Measurements from ENCODE around the gene DSTN.
"Not testable (repeated sequence)": the region's sequence is repeated elsewhere in the genome, so short reads cannot be mapped to it uniquely, and the experiment has no call there.

DSTN gene

DNA sequence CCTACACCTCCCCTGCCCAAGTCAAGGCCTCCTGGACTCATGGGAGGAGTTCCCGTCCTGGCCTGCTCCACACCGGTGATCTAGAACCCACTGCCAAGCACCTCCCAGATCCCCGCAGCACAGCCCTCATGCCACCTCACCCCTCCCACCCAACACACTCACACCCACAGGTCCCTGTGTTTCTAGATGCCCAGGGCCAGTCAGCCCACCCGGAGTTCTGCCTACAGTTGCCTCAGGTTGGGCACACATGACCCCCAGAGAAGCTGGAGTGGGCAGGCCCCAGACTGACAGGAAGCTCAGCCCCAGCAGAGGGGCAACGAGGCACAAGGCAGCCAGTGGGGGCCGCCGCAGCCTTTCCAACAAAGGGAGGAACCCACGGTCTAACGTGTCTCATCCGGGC is 82.5 kb downstream of the DSTN start:
- DNase-seq: no peak

DNA sequence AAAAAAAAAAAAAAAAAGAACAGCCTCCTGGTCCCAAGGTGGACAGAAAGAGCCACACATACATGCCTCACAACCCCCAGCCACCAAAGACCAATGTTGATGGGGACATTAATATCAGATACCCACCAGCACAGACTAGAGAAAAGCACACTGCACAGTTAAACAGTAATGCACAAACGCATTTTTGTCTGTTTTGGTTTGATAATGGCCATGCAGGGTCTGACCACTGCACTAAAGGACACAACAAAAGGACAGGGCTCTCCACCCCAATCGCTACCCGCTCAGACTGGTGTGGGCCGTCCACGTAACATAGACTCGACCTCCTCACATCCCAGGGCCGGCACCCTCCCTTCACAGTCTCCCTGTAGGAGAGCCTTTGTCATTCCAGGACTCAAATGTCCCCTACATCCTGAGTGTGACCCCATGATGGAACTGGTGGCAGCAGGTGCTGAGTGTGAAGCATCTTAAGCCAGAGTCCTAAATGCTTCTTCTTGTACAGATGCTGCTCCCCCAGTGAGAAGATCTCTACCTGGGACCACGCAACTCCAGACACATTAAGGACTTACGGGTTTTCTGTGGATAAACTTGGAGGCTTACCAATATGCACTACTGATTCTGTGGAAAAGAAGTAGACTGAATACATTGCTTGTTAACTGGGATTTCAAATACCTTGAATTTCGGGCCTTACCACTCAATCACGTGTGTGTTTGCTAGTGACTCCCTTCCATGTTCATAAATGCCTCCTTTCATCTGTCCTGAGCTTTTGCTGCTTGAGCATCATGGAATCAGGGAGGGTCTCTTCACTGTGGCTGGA is 84.2 kb downstream of the DSTN start:
- DNase-seq: no peak

DNA sequence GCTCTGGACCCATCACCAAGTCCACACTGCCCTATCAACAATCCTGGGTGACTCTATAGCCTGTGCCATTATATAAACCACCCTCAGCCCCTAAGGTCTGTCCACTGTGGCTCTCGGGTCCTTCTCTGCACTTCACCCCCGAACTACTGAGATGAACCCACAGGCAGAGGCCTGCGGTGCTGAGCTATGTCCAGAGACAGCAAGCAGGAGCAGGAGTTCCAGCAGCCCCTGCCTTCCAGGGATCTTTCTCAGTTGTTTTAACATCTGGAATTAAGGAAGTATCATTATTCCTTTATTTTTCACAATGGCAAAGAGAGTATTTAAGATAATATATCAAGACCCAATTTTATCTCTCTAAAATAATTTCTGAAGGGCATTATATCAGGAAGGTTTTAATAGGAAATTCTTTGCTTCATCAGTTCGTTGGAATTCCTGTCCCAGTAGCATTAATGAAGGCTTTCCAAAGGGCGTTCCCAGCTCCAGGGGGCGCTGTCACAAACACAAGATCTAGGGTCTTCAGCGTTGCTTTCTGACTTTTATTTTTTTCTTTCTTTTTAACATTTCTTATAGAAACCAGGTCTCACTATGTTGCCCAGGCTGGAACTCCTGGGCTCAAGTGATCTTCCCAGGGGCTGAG is 84.9 kb downstream of the DSTN start:
- DNase-seq: no peak

DNA sequence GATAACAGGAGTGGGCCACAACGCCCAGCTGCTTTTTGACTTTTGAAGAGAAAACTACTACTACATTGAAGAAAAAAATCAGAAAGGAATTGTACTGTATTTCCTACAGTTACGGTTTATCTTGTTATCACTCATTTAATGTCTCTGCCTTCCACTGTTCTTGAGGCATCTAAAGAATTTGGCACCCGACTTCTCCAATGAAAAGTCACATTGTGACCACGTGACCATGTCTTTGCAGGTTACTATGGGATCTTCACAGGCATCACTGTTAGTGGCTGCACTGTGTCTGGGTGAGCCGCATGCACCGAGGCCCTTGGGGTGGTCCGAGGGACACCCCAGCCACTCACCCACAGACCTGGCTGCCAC is 85.4 kb downstream of the DSTN start:
- no peak for DNase-seq

DNA sequence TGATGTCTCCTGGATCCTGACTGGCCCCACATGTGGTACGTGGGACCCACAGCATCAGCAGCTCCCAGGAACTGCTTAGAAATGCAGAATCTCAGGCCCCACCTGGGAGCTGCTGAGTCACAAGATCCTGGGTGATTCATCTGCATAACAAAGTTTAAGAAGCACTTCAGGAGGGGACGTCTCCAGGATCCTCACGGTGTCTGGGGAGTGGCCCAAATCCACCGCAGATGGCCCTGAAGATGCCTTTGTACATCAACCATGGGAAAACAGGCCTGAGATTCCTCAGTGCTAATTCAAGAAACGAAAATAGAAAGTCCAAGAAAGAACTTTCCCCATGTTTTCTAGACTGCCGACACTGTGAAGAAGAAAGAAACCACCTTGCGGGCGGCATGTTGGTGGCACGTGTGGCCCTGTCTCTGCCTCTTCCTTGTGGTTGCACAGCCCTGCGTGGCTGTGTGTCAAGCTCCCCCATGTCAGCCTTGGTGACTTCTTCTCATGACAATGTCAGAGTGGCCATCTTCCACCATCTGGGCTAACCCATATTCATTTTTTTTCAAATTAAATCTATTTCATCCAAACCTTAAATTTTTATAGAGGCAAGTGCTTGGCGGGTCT is 86.1 kb downstream of the DSTN start:
- DNase-seq: no peak

DNA sequence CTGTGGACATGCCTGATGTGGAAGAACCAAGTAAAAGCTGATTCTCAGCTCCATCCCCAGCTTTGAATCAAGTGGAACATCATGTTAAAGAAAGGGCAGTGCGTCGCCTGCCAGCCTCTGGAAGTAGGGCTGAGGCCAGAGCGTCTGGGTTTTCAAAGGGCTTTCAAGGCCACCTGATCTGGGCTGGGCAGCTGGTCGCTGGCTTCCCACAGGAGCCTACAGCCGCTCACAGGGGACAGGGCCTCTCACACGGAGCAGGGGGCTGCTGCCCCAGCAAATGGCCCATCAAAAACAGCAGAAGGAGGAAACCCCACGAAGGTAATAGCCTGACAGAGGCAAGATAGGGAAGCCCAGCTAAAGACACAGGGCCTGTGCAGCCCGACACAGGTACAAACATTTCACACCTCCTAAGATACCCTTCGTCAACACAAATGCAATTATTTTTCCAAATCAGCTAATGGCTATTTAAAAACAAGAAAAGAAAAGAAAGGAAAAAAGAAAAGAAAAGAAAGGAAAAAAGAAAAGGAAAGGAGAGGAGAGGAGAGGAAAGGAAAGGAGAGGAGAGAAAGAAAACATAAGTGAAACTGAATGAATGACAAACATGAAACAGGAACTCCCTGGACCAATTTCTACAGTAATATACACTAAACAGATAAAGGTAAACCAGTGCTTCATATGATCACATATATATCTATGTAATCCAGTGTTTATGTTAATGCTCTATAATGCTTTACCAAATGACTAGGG is 87.4 kb downstream of the DSTN start:
- DNase-seq: no peak

DNA sequence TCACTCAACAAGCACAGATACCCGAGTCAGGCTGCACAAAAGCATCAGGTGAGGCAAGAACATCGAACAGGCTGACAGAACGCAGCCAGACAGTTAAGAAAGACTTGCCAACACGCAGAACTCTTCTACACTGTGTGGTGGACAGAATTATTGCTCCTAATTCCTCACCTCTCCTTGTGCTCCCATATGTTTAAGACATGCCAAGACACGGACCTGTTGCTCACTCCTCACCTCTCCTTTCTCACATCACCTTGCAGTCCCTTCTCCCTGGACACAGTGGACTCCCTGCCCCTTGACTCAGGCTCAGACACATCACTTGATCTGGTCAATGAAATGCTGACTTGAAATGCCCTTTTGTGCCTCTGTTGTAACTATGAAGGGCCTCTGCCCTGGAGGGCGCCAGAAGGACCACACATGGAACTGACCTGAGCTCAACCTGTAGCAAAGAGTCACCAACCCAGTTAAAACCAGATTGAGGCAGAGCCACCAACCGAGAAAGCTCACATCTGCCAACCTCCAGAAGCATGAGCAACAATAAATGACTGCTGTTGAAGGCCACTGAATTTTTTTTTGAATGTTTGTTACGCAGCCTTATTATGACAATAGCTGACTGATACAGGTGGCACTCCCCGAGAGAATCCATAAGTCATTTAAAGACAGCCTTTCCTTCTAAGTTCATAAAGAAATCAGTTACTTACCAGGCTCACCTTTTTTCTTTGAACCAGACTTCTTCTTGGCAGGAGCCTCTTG is 88.2 kb downstream of the DSTN start:
- DNase-seq: no peak

DNA sequence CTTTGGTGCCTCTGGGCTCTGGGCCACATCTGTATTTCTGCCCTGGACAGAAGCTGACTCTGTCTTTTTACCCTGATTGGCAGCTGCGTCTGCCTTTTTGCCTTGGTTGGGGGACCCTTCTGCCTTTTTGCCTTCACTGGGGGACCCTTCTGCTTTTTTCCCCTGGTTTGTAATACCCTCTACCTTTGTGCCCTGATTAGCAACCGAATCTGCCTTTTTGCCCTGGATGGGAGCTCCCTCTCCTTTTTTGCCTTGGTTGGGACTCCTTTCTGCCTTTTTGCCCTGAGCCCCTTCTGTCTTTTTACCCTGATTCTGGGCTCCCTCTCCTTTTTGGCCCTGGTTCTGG is 88.7 kb downstream of the DSTN start:
- DNase-seq: no peak

DNA sequence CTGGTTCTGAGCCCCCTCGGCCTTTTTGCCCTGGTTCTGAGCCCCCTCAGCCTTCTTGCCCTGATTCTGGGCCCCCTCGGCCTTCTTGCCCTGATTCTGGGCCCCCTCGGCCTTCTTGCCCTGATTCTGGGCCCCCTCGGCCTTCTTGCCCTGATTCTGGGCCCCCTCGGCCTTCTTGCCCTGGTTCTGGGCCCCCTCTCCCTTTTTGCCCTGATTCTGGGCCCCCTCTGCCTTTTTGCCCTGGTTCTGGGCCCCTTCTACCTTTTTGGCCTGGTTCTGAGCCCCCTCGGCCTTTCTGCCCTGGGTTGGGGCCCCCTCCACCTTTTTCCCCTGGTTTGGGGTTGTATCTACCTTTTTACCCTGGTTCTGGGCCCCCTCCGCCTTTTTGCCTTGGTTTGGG is 89.5 kb downstream of the DSTN start:
- not testable (repeated sequence) for DNase-seq
